K562 (cell line): ENCODE results near the gene MKNK2. TPM values are rescaled to one million over a fixed set of nuclear protein-coding genes. Genes with fewer than 3 reads are reported as not detected.

Source experiments
- CTCFL ChIP-seq: IDR thresholded peaks from 2 replicates; pipeline ENCODE4 v1.6.1; 2011; ENCODE audit warnings: borderline replicate concordance, low read depth, mild to moderate bottlenecking, moderate library complexity, low read length; ENCODE audit not compliant: insufficient read depth, poor library complexity, severe bottlenecking
- HDGF ChIP-seq: fragments of 450-650 bp; IDR thresholded peaks from 2 replicates; pipeline ENCODE4 v1.6.1; 2016
- HNRNPUL1 ChIP-seq: fragments of 200-400 bp; formaldehyde crosslinking; IDR thresholded peaks from 2 replicates; pipeline ENCODE4 v1.6.1; 2017; ENCODE audit warnings: low read length
- HSF4 ChIP-seq: fragments of 250-450 bp; sonication (Bioruptor Pico); IDR thresholded peaks from 2 replicates; pipeline ENCODE4 v2.1.2; 2022; ENCODE audit warnings: mild to moderate bottlenecking, moderate library complexity, borderline replicate concordance
- NCOA6 ChIP-seq: fragments of 450-650 bp; IDR thresholded peaks from 2 replicates; pipeline ENCODE4 v1.6.1; 2017; ENCODE audit warnings: mild to moderate bottlenecking
- NKRF ChIP-seq: fragments of 450-650 bp; IDR thresholded peaks from 2 replicates; pipeline ENCODE4 v1.6.1; 2016; ENCODE audit warnings: borderline replicate concordance
- PTTG1 ChIP-seq: fragments of 450-650 bp; IDR thresholded peaks from 2 replicates; pipeline ENCODE4 v1.6.1; 2016; ENCODE audit warnings: low read depth, mild to moderate bottlenecking, missing genetic modification characterization, missing compliant biosample characterization
- PYGO2 ChIP-seq: fragments of 450-650 bp; IDR thresholded peaks from 2 replicates; pipeline ENCODE4 v1.6.1; 2016; ENCODE audit warnings: mild to moderate bottlenecking, missing genetic modification characterization, moderate library complexity, missing compliant biosample characterization
- SMARCC2 ChIP-seq: fragments of 450-650 bp; IDR thresholded peaks from 2 replicates; pipeline ENCODE4 v1.6.1; 2017; ENCODE audit warnings: antibody characterized with exemption, moderate library complexity, mild to moderate bottlenecking, low read depth
- TCF15 ChIP-seq: fragments of 250-450 bp; sonication (Bioruptor Pico); IDR thresholded peaks from 2 replicates; pipeline ENCODE4 v1.8.0; 2022; ENCODE audit warnings: moderate library complexity, mild to moderate bottlenecking, inconsistent platforms
- TSC22D4 ChIP-seq: fragments of 450-650 bp; IDR thresholded peaks from 2 replicates; pipeline ENCODE4 v1.6.1; 2016; ENCODE audit warnings: missing genetic modification characterization, missing biosample characterization, control low read depth
- ZKSCAN3 ChIP-seq: fragments of 250-450 bp; sonication (Bioruptor Pico); IDR thresholded peaks from 2 replicates; pipeline ENCODE4 v1.4.0; 2020
- ZNF408 ChIP-seq: fragments of 250-450 bp; sonication (Bioruptor Pico); IDR thresholded peaks from 2 replicates; pipeline ENCODE4 v1.4.0; 2020; ENCODE audit warnings: low read depth, mild to moderate bottlenecking, moderate library complexity
- polyA plus RNA-seq, 8 experiments: library from polyadenylated mRNA; depleted of rRNA in 4 of 8; stranded (reverse) in 5 of 8; unstranded in 3 of 8; fragments of >200 nt; fragmentation: Nextera tagmentation in 2 of 8; fragmentation: Illumina TruSeq in 1 of 8; extraction: Ambion mirVana in 2 of 8; extraction: Trizol in 1 of 8; gene quantifications; 2 replicates each; pipeline versions ENCODE4 v1.2.1 to v1.2.3, GENCODE V29; 2011 to 2014; ENCODE audit warnings: inconsistent platforms in 1 of 8, missing spikeins in 1 of 8
- total RNA-seq, 7 experiments: library from RNA; depleted of rRNA in 6 of 7; stranded (reverse); fragments of >200 nt in 6 of 7; fragmentation: Illumina TruSeq in 2 of 7; extraction: Trizol in 2 of 7; gene quantifications; 2 replicates each; pipeline versions ENCODE4 v1.2.1 to v1.2.3, GENCODE V29; 2011 to 2021; ENCODE audit warnings: low replicate concordance in 1 of 7

The MKNK2 gene
- total and polyA plus RNA-seq, 9 of the 15 experiments (the other 6 are each of a cell fraction or from before 2014, with no cell fraction given) = 5.1 to 191 (median 51.9) TPM

GRCh38 chr19:2096034-2096479 lies 45.0 kb upstream of the MKNK2 start, which contains the start of gene MOB3A (continued):
- peak; percentile 41; the same call in 1 of the 2 replicates for TF ChIP-seq NKRF
- TF ChIP-seq HDGF = no peak
- no peak for TF ChIP-seq HSF4 (CRISPR knock-in tag)
- TF ChIP-seq PTTG1 = no peak
- peak; percentile 94 for TF ChIP-seq CTCFL
- no peak for TF ChIP-seq PYGO2 (tag)
- no peak for TF ChIP-seq HNRNPUL1
- no peak for TF ChIP-seq SMARCC2
- TF ChIP-seq ZKSCAN3 = no peak
- no peak for TF ChIP-seq TSC22D4 (tag)
- no peak for TF ChIP-seq ZNF408 (CRISPR knock-in tag)
- TF ChIP-seq TCF15 (CRISPR knock-in tag) = 0 out of 2 replicates have a peak, but pooled peaks have one; percentile 33
- no peak for TF ChIP-seq NCOA6
